ENCODE results near the gene TMED10. TPM values are rescaled to one million over a fixed set of nuclear protein-coding genes. Genes with fewer than 3 reads are reported as not detected.

TMED10 gene
- total RNA-seq, 1 donor from 2014 or later, result 220 TPM

DNA sequence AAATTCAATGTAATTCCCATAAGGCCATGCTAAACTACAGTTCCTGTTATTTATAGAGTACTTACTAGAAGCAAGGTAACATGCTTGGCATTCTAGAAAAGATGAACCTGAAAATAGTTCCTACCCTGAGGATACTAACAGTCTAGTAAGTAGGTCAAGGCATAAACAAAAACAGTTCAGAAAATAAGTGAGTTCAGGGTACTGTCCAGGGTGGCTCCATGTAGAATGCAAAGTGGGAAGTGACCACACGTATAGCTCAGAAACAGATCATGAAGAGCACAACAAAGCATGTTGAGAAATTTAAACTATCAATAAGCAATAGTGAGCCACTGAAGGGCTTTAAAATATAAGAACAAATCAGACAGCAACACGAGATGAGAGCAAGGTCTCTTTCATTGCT is 2.3 kb downstream of the TMED10 start:
- no peak overlapping the region for H3K4me3 ChIP-seq
- no peaks in the 10 kb centered on the region for H3K27me3 ChIP-seq
- peaks cover 72% of the 10 kb centered on the region for H3K79me2 ChIP-seq (ENCODE audit: low read depth)
- TF ChIP-seq EZH2 (IDR thresholded peaks at IDR 0.05) (no peak), EZH2phosphoT487 (IDR thresholded peaks at IDR 0.05) (no peak)
- TF ChIP-seq, protein P1, sequence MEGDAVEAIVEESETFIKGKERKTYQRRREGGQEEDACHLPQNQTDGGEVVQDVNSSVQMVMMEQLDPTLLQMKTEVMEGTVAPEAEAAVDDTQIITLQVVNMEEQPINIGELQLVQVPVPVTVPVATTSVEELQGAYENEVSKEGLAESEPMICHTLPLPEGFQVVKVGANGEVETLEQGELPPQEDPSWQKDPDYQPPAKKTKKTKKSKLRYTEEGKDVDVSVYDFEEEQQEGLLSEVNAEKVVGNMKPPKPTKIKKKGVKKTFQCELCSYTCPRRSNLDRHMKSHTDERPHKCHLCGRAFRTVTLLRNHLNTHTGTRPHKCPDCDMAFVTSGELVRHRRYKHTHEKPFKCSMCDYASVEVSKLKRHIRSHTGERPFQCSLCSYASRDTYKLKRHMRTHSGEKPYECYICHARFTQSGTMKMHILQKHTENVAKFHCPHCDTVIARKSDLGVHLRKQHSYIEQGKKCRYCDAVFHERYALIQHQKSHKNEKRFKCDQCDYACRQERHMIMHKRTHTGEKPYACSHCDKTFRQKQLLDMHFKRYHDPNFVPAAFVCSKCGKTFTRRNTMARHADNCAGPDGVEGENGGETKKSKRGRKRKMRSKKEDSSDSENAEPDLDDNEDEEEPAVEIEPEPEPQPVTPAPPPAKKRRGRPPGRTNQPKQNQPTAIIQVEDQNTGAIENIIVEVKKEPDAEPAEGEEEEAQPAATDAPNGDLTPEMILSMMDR (IDR thresholded peaks at IDR 0.05), result no peak
- H3K9me3 ChIP-seq (ENCODE audit: low read depth), result no peaks in the 10 kb centered on the region
- H3K4me1 Mint-ChIP-seq, result peaks cover 19% of the 10 kb centered on the region
- H3F3A ChIP-seq (ENCODE audit: low read depth), result no peaks in the 10 kb centered on the region
- no peak overlapping the region for H3K27ac ChIP-seq
- H2AFZ ChIP-seq (replicated peaks), result no peak overlapping the region
- peaks cover 7% of the 10 kb centered on the region for H3K36me3 Mint-ChIP-seq
- no peak overlapping the region for H3K4me2 ChIP-seq
- peaks cover 55% of the 10 kb centered on the region for H4K20me1 ChIP-seq (ENCODE audit: low read depth)
- H3K36me3 ChIP-seq, result no peaks in the 10 kb centered on the region
- peaks cover 2% of the 10 kb centered on the region for H3K27me3 Mint-ChIP-seq (ENCODE audit: insufficient read depth, low read depth)
- no peak overlapping the region for H3K27ac Mint-ChIP-seq
- H3K4me3 Mint-ChIP-seq, result peak overlapping the region; percentile 75
- DNase-seq (ENCODE audit: low spot score), result no peak
- H3K9me3 Mint-ChIP-seq, result no peaks in the 10 kb centered on the region
- H3K4me1 ChIP-seq, result peaks cover 4% of the 10 kb centered on the region
- H3K9ac ChIP-seq, result no peak overlapping the region

DNA sequence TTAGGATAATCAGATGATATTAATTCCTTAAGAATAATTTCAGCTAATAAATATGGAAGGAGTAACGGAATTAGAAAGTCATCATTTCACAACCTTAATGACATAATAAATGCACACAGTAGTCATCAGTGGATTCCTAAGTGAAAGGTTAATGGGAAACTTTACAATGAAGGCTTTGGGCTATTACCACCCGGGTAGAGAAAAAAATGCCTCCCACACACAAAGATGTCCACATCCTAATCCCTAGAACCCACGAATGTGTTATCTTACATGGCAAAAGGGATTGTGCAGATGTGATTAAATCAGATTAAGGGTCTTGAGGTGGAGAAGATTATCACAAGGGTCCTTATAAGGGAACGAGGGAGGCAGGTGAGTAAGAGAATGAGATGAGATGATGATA is 5.6 kb downstream of the TMED10 start:
- Histone ChIP-seq H4K20me1 (ENCODE audit: low read depth) (peaks cover 86% of the 10 kb centered on the region), H3K4me1 (peaks cover 4% of the 10 kb centered on the region), H3F3A (ENCODE audit: low read depth) (no peaks in the 10 kb centered on the region), H3K79me2 (ENCODE audit: low read depth) (peaks cover 100% of the 10 kb centered on the region), H3K27me3 (no peaks in the 10 kb centered on the region), H3K4me2 (no peak overlapping the region), H3K27ac (no peak overlapping the region), H2AFZ (replicated peaks) (no peak overlapping the region), H3K9ac (no peak overlapping the region), H3K4me3 (no peak overlapping the region), H3K9me3 (ENCODE audit: low read depth) (no peaks in the 10 kb centered on the region), H3K36me3 (no peaks in the 10 kb centered on the region)
- peaks cover 7% of the 10 kb centered on the region for H3K36me3 Mint-ChIP-seq
- no peak for DNase-seq (ENCODE audit: low spot score)
- no peak overlapping the region for H3K4me3 Mint-ChIP-seq
- peaks cover 21% of the 10 kb centered on the region for H3K4me1 Mint-ChIP-seq
- no peaks in the 10 kb centered on the region for H3K9me3 Mint-ChIP-seq
- peaks cover 2% of the 10 kb centered on the region for H3K27me3 Mint-ChIP-seq (ENCODE audit: insufficient read depth, low read depth)
- TF ChIP-seq EZH2phosphoT487 (IDR thresholded peaks at IDR 0.05) (no peak), EZH2 (IDR thresholded peaks at IDR 0.05) (no peak)
- TF ChIP-seq, protein P1 (IDR thresholded peaks at IDR 0.05), result no peak
- no peak overlapping the region for H3K27ac Mint-ChIP-seq

DNA sequence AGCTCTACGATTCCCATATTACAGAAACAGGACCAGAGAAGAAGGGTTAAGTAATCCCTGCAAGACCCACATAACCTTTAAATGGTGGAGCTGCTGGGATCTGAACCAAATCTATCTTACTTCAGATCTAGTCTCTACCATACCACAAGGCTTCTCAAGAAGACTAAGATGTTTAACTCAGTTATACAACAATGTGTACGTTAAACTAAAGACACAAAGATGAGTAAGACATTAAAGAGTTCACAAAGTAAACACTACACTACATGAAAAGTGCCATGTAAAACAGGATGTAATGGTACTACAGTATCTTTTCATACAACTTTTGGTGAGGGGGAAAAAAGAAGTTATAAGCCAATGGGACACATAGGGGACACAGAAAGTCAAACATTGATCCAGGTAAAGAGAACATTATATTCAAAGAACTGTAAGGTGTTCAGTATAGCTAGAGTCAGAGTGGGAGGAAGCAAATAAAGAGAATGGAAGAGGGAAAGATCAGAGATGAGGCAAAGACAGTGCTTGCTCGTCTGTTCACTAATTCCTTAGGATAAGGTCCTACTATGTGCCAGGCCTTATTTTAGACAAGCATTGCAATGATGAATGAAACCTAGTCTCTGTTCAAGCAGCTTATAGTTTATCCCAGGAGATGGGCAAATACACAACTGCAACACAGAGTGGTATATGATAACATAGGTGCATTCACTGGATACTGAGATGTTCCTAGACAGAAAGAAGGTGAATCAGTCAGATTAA is 7.7 kb downstream of the TMED10 start:
- no peaks in the 10 kb centered on the region for H3K9me3 Mint-ChIP-seq
- no peaks in the 10 kb centered on the region for H3F3A ChIP-seq (ENCODE audit: low read depth)
- no peaks in the 10 kb centered on the region for H3K9me3 ChIP-seq (ENCODE audit: low read depth)
- peaks cover 2% of the 10 kb centered on the region for H3K27me3 Mint-ChIP-seq (ENCODE audit: insufficient read depth, low read depth)
- TF ChIP-seq, protein P1 (IDR thresholded peaks at IDR 0.05), result no peak
- no peak for TF ChIP-seq EZH2phosphoT487 (IDR thresholded peaks at IDR 0.05)
- no peak for TF ChIP-seq EZH2 (IDR thresholded peaks at IDR 0.05)
- no peaks in the 10 kb centered on the region for H3K27me3 ChIP-seq
- H3K4me1 ChIP-seq, result no peaks in the 10 kb centered on the region
- H3K4me3 ChIP-seq, result no peak overlapping the region
- no peaks in the 10 kb centered on the region for H3K36me3 ChIP-seq
- no peak overlapping the region for H3K4me3 Mint-ChIP-seq
- H3K27ac ChIP-seq, result no peak overlapping the region
- H3K4me1 Mint-ChIP-seq, result peaks cover 9% of the 10 kb centered on the region
- peaks cover 98% of the 10 kb centered on the region for H3K79me2 ChIP-seq (ENCODE audit: low read depth)
- no peak overlapping the region for H2AFZ ChIP-seq (replicated peaks)
- peaks cover 7% of the 10 kb centered on the region for H3K36me3 Mint-ChIP-seq
- no peak overlapping the region for H3K4me2 ChIP-seq
- H3K9ac ChIP-seq, result no peak overlapping the region
- peaks cover 73% of the 10 kb centered on the region for H4K20me1 ChIP-seq (ENCODE audit: low read depth)
- no peak for DNase-seq (ENCODE audit: low spot score)
- no peak overlapping the region for H3K27ac Mint-ChIP-seq

All from neural progenitor cell (in vitro differentiated cells).